Measurements from ENCODE around the gene GAPDHS.

GRCh38 chr19:35551091-35551810, 18.0 kb downstream of the GAPDHS start:
- no peak for TF ChIP-seq GATA2 (IDR thresholded peaks at IDR 0.05; ENCODE audit: low read depth, low read length)
- TF ChIP-seq GATA3 (IDR thresholded peaks at IDR 0.05; ENCODE audit: low read depth, low read length): no peak

All from SH-SY5Y (cell line).